Measurements from ENCODE around the gene RANBP17. TPM values are rescaled to one million over a fixed set of nuclear protein-coding genes. Genes with fewer than 3 reads are reported as not detected.
"Not testable (repeated sequence)": the region's sequence is repeated elsewhere in the genome, so short reads cannot be mapped to it uniquely, and the experiment has no call there.

Gene RANBP17
- total RNA-seq, 1 donor from 2014 or later: 197 TPM

DNA sequence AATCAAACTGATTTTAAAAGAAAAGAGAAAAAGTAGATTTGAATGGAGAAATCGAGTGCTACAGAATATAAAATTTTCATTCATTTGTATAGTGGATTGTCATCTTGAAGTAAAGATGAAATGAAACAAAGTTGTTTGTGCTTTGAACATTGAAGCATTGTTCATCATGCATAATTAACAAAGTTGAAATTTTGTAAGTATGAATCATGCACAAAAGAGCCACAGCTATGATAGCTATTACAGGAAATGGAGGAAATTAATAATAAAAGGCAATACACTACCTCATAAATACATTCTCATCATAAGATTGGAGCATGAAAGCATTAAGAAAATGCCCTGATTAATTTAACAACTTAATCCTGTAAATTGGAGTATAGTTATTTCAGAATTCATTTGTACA, 293.8 kb downstream of the RANBP17 start:
- no peak for DNase-seq (ENCODE audit: low spot score)

DNA sequence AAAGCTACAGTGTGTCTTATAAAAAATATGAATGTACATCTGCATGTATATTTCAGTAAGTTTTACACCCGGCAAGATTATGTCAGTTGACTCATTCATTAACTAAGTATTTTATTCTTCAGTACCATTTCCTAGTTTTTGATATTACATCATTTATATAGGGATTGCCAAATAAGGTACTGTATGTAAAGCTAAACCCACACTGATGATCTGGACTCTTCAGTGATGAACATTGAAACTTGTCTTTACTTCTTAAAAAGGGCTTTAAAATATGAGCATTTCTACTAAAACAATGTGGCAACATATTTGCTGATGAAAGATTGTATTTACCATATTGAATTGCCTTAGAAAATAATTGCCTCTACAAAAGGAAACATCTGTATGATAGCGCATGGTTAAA, 295.5 kb downstream of the RANBP17 start:
- DNase-seq (ENCODE audit: low spot score): no peak

DNA sequence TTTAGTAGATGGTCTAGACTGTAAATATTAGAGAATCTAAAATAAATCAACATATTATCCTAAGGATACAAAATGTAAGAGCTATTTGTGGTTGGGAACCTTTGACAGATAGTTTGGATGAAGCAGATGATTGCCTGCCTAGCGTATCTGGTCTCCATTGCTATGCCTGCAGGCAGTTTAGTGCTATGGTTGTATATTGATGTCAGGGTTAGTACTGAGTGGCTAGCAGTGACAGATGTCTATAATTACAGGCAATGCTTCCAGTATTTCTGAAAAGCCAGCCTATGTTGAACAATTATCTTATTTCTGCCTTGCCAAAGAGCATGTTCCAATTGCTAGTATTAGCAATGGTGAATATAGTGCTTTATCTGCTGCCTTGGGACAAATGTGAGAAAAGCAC, 296.0 kb downstream of the RANBP17 start:
- no peak for DNase-seq (ENCODE audit: low spot score)

DNA sequence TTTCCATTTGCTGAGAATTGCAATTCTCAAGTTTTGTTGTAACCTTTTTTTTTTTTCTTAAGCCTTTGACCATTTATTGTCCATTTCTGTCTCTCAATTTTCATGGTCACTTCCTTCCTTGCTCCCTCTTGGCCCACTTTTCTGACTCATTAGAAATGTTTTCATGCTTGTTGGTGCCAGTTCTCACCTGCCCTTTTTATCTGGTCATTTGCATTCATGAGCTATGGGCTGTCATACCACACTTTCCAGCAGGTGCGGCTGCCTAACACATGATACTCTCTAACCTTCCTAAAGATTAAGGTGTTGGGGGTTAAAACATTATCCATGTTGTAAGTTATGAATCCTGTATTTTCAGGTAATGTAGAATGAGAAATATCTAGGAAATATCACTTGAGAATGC, 296.8 kb downstream of the RANBP17 start:
- DNase-seq (ENCODE audit: low spot score): no peak

DNA sequence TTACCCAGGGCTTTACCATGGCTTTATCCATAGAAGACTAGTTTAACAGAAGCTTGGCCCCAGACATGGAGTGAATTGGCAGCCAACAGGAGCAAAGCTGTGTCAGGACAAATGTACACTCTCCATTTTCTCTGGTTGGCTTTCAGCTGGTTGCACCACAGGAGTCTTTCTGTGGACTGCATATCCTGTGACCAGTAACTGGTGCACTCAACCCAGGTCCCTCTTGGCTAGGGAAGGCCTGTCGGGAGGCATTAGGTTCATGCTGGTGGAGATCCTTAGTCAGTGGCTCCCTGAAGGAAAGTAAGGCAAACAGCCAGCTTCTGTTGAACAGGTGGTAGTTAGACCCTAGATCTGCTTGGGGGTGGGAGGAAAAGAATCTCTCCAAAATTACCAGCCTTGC, 300.3 kb downstream of the RANBP17 start:
- no peak for DNase-seq (ENCODE audit: low spot score)

DNA sequence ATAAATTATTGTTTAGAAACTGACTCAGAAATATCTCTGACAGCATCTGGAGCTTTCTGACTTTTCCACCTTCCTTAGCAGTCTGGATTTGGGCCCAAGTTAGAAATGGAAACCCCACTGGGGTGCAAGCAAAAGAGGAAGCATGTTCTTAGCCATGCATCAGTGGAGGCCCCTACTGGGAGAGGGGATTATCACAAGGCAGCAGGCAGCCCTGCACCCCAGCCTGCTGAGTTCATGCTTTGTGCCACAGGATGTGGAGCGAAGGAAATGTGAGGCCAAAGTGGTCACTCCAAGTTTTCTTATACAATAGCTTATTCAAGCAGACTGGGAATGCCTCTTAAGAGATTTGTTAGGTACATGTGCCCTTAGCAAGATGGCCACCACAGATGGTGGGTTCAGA, 300.8 kb downstream of the RANBP17 start:
- peak; percentile 1 for DNase-seq (ENCODE audit: low spot score)

DNA sequence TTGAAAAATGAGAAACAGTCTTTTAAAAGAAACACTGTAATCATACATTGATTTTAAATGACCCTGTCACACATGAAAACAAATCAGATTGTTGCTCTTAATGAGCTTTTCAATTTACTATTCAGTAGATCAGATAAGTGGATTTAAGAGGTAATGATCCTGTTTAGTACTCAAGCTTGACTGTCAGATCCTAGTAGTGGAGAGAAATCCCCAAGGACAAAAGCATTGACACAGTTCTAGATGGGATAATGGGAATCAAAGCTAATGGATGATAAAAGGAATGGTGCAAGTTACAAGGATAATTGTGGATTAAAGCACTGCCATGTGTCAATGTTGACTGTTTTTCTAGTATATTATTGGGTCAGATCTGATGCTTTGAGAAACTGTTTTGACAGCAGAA, 304.9 kb downstream of the RANBP17 start:
- no peak for DNase-seq (ENCODE audit: low spot score)

DNA sequence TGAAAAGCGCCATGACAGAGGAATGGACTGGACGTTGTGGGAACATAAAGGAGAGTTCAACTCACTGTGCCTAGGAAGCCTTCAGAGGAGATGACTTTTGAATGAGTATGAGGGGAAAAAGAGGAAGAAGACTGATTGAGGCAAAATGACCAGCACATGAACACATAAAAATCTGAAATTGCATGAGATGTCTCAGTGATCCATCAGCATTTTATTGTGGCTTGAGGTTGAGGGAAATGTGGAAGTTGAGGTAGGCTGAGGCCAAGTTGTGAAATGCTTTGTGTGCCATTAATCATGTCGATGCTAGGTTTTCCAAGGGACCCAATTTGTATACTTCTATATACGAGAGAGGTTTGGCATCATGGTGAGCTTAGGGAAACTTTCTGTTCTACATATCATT, 306.4 kb downstream of the RANBP17 start:
- no peak for DNase-seq (ENCODE audit: low spot score)

DNA sequence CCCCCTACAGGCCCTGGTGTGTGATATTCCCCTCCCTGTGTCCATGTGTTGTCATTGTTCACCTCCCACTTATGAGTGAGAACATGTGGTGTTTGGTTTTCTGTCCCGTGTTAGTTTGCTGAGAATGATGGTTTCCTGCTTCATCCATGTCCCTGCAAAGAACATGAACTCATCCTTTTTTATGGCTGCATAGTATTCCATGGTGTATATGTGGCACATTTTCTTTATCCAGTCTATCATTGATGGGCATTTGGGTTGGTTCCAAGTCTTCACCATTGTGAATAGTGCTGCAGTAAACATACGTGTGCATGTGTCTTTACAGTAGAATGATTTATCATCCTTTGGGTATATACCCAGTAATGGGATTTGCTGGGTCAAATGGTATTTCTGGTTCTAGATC, 313.1 kb downstream of the RANBP17 start:
- DNase-seq (ENCODE audit: low spot score): not testable (repeated sequence)

DNA sequence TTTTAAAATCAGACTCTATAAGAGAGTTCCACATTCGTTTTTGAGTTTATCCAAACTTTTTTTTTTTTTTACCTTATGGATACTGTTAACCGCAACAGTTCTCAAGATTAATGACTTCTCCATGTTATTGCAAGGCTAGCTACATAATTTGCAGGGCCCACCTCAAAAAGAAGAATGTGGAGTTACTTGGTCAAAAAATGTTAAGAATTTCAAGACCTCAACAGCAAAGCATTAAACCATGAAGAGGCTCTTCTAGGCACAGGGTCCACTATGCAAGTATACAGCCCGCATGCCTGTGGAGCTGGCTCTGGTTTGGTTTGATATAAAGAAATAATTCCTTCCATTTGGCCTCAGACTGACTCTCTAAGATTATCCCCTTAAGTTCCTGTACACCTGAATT, 313.9 kb downstream of the RANBP17 start:
- DNase-seq (ENCODE audit: low spot score): no peak

DNA sequence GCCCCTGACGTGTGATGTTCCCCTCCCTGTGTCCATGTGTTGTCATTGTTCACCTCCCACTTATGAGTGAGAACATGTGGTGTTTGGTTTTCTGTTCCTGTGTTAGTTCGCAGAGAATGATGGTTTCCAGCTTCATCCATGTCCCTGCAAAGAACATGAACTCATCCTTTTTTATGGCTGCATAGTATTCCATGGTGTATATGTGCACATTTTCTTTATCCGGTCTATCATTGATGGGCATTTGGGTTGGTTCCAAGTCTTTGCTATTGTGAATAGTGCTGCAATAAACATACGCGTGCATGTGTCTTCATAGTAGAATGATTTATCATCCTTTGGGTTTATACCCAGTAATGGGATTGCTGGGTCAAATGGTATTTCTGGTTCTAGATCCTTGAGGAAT, 316.4 kb downstream of the RANBP17 start:
- DNase-seq (ENCODE audit: low spot score): not testable (repeated sequence)

DNA sequence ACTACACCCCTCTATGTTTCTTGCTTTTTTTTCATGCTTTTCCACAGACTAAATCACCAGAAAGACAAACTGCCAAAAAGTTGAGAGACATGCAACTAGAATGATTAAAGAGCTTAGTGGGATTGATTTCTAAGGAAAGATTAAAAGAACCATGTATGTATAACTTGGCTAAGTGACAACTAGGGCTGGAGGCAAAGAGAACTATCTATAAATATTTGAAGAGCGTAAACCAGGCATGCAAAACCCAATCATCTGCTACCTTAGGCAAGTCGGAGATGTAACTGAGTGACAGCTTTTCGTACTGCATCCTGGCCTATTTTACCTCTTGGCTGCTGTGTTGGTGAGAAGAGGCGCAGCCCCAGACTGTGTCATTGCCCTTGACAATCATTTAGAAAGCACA, 326.2 kb downstream of the RANBP17 start:
- DNase-seq (ENCODE audit: low spot score): no peak

DNA sequence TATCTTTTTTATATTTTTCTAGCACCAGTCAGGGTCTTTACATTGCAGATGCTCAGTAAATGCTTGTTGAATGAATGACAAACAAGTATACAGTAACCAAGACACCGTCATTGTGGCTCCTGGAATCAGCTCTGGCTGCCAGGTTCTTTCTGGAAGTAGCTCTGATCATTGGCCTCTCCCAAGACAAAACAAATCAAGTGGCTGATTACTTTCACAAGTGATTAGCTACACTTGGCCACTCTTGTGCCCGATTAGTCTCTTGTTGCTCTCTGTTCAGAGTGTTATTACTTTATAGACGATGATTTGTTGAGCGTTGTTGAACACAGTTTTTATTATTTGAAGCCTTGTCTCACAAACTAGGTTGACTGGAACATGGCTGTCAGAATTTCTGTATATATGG, 327.6 kb downstream of the RANBP17 start:
- DNase-seq (ENCODE audit: low spot score): no peak

DNA sequence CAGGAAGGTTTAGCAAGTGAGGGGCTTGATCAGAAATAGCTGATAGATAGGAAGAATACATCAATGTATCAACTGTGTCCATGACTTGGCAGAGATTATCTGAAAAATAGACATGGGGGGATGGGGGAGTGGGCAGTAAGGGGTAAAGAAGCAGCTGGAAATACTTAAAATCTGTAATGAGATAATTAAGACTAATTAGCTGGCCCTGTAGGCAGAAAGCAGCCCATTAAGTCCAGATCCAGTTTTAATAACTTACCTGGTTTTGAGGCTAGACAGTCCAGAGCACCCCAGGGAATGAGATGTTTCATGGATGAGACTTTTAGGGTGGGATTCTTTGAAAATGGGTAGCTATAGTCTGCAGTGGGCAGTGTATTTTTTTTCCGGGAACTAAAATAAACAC, 330.3 kb downstream of the RANBP17 start:
- no peak for DNase-seq (ENCODE audit: low spot score)

DNA sequence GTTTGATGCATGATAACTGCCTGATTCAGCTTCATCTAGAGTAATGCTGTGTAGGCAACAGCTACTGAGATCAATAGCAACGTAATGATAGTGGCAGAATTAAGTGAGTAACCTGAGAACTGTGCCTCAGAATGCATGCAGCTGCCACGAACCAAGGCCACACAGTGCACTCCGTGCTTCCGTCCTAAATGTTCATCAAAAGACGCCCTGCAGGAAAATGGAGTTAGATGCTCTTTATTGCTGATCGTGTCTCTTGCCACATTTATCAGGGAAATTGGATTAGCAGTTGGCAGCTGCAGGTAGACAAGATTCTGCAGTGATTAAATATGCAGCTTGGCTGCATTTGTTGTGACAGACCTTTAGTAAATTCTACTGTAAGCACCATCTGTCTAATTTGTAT, 339.5 kb downstream of the RANBP17 start:
- no peak for DNase-seq (ENCODE audit: low spot score)

DNA sequence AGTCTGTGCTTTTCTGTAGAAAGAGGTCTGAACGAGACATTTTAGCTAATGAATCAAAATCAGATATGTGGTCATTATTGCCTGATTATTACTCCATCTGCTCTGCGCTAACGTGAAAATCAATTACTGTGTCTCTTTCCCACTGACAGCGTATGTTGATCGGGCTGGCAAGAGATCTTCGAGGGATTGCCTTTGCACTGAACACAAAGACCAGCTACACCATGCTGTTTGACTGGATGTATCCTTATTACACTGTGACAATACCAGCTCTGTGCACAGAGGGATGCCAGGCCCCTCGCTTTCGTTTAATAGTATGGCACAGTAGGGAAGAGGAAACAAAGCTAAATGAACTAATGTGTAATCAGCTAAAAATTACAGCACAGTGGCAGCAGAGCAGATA, 343.6 kb downstream of the RANBP17 start:
- DNase-seq (ENCODE audit: low spot score): no peak

DNA sequence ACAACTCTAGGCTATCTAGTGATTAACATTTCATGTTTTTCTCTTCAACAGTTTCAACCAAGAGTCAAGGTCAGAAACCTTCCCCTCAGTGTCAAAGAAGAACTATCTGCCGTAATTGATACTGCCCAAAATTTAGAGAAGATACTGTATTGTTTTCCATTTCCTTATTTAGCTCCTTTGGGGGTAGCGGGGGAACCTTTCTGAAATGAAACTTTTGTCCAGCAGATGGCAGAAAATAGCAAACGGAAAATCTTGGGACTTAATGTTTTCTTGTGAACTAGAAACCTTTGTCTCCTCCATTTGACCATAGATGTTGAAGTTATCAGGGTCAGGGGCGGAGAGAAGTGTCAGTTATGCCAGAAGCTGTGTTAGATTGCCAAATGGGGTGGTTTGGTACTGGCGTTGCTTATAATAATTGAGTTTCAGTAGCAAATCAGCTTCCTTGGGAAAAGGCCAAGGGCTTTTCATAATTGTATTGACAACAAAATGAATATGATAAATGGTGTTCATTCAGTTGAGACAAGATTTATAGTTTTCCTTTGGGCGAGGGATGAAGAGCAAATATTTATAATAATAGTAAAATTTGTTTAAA, 345.5 kb downstream of the RANBP17 start:
- DNase-seq (ENCODE audit: low spot score): peak; percentile 66

DNA sequence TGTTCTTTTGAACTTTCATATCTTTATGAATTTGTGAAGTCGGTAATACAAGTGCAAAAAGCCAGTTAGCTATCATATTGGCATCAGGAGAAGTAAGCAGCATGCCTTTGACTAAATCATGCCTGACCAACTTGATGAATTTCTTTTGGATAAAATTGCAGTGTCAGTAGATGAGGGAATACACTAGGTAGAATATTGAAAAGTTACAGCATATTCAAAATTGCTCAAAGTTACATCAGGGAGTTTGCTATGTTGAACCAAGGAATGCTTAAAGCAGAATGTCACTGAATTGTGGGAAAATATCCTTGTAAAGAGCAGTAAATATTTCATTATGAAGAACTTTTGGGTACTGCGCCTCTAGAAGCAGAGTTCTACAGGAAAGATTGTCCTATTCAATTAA, 360.1 kb downstream of the RANBP17 start:
- DNase-seq (ENCODE audit: low spot score): no peak

DNA sequence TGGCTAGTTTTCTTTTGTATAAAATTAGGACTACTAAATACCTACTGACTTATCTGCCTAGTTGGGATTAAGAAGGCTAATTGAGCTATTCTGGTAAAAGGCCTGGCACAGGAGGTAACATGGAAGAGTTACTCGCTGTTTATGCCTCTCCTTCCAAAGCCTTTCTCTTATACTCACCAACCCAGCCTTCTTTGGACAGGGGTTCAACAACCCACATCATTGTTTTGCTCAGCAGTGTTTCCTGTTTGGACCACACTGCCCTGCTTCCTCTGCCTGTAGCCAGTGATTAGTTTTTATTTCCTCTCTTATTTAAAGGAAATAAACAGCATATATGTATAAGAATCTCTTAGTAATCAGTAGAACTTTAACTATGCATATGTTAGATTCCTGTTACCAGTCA, 362.1 kb downstream of the RANBP17 start:
- DNase-seq (ENCODE audit: low spot score): no peak

DNA sequence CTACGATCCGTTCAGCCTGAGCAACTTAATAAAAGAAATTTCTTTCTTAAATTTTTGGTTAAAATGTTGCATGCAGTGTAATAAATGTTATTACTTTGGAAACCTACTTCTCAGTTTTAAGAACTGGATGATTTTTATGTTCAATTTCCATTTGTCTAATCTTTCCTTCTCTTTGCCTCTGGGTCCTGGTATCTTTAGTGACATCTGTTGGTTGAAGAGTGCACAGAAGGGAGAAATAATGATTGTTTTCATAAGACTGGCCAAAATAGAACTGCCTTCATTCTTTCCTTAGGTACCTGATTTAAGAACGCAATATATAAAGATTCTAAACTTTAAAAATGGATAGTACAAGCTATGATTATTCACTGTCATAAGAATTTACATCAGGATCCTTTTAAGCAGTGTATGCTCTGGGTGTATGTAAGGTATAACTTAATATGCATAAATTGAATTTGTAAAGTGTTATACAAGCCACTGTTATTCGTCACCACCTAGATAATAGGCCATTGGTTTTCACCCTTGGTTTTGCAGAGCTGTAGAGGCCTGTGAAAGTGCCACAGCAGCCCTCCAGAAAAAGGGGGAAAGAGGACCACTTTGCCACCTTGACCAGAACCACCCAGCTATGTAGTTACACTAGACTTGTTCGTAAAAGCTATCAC, 364.4 kb downstream of the RANBP17 start:
- DNase-seq (ENCODE audit: low spot score): no peak

DNA sequence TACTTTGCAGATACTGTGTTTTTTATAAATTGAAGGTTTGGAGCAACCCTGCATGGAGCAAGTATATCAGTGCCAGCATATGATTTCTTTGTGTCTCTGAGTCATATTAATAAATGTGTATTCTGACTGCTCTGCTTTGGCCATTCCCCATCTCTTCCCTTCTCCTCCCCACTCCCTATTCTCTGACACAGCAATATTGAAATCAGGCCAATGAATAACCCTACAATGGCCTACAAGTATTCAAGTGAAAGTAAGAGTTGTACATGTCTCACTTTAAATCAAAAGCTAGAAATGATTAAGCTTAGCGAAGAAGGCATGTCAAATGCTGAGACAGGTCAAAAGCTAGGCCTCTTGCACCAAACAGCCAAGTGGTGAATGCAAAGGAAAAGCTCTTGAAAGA, 365.0 kb downstream of the RANBP17 start:
- DNase-seq (ENCODE audit: low spot score): no peak

DNA sequence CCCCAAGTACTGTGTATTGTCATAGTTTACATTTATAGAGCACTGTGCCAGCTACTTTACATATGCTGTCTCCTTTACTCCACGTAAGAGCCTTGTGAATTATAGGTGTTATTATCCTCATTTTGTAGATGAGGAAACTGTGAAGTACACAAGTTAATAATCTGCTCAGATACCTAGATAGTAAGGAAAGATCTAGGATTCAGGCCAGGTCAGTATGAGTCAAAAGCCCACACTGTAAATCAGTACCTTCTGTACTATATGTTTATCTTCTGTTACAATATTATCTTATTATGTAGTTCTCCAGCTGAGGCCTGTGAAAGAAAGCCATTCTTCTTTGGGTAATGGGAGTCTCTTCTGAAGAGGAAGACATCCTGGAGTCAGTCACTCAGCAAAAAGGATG, 374.8 kb downstream of the RANBP17 start:
- DNase-seq (ENCODE audit: low spot score): no peak

DNA sequence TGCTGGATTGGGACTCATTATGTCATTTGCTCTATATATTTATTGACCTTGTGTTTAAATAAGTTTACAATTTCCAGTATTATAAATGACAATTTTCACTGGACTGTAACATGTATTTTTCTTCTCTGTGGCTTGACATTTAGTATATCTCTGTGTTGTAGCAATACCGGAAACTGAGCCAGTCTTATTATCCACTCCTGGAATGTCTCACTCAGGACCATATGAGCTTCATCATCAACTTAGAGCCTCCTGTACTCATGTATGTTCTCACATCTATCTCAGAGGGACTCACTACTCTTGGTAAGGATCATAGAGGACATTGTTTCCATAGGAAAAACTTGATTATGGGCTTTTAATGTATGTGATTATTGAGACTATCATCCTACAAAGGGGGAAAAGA, 380.7 kb downstream of the RANBP17 start:
- peak; percentile 41 for DNase-seq (ENCODE audit: low spot score)

DNA sequence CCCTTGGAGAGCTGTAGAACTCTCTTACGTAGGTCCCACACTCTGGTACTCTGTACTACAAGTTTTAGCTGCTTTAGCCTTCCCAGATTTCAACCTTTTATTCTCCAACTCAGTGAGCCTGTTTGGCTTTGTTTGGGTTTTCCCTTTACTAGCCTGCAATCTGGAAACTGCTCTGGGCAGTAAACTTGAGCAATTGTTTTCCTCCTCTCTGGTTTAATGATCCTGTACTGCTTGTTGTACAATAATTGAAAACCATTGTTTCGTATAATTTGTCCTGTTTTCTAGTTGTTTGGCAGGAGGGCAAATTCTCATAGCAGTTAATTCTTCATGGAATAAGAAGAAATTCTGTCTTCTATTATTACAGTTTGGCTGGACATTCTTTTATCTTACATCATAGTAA, 384.4 kb downstream of the RANBP17 start:
- DNase-seq (ENCODE audit: low spot score): no peak
